ENCODE data around the gene KIF7. TPM values are rescaled to one million over a fixed set of nuclear protein-coding genes. Genes with fewer than 3 reads are reported as not detected.
A peak's percentile ranks its signal among the peaks of the same experiment; 100 is the strongest.

KIF7 gene
- total and polyA plus RNA-seq, 2 of the 4 experiments (the other 2 are of a cell fraction), result 5.0 to 9.0 TPM

- Histone ChIP-seq H4K20me1 (ENCODE audit: insufficient read depth, low read length) (0 out of 2 replicates have a peak, but pooled peaks cover 6% of the 10 kb centered on the region), H3K79me1 (ENCODE audit: low read depth in 1 of 2, low read length in 2 of 2) (peaks cover 5 to 23% of the 10 kb centered on the region in 2 experiments; a peak in 3 of 4 replicates), H2BK20ac (ENCODE audit: low read depth, low read length) (no peak overlapping the region), H3K9me3 (ENCODE audit: control insufficient read depth, insufficient read depth, low read length) (no peaks in the 10 kb centered on the region), H3K18ac (ENCODE audit: low read depth, low read length) (no peak overlapping the region), H3K23ac (ENCODE audit: low read depth, low read length) (no peak overlapping the region), H3K4me3 (ENCODE audit: insufficient read depth, low read depth, low read length) (no peak overlapping the region), H3K56ac (ENCODE audit: extremely low read depth, insufficient read depth, low read length) (no peak overlapping the region), H2AFZ (replicated peaks; ENCODE audit: low read length, poor library complexity) (peak overlapping the region; percentile 88), H3K4me2 (ENCODE audit: low read depth, low read length) (no peak overlapping the region), H3K9ac (ENCODE audit: low read depth, low read length) (no peak overlapping the region), H2BK120ac (ENCODE audit: low read depth, low read length) (no peak overlapping the region), H3K27ac (ENCODE audit: insufficient read depth, low read length) (no peak overlapping the region), H4K91ac (ENCODE audit: insufficient read depth, low read depth, low read length) (no peak overlapping the region), H3K14ac (replicated peaks; ENCODE audit: low read depth, low read length) (no peak overlapping the region), H3K36me3 (ENCODE audit: control insufficient read depth, insufficient read depth, low read length) (peaks cover 26% of the 10 kb centered on the region), H3K9me1 (ENCODE audit: insufficient read depth, low read length) (peaks cover 3% of the 10 kb centered on the region; the same call in 1 of the 2 replicates), H2AK5ac (ENCODE audit: low read depth, low read length) (no peak overlapping the region; the same call in 1 of the 2 replicates), H2BK5ac (ENCODE audit: low read depth, low read length, poor library complexity, severe bottlenecking) (no peak overlapping the region), H2AK9ac (replicated peaks; ENCODE audit: low read depth, low read length, poor library complexity) (peak overlapping the region; percentile 76), H3K27me3 (ENCODE audit: control insufficient read depth, insufficient read depth, low read length) (no peaks in the 10 kb centered on the region), H3K4me1 (ENCODE audit: control insufficient read depth, insufficient read depth, low read length) (peaks cover 2% of the 10 kb centered on the region; the same call in 1 of the 2 replicates), H4K8ac (ENCODE audit: low read depth in 2 of 2, low read length in 2 of 2) (no peak overlapping the region), H2BK15ac (ENCODE audit: low read depth, low read length) (no peak overlapping the region), H3K4ac (ENCODE audit: low read depth, low read length) (no peak overlapping the region), H4K5ac (ENCODE audit: low read depth, low read length) (no peak overlapping the region)
- TF ChIP-seq POLR2A (IDR thresholded peaks at IDR 0.05; ENCODE audit: low read depth, low read length) (no peak), CEBPB (IDR thresholded peaks at IDR 0.05; ENCODE audit: low read depth, low read length) (no peak), CTCF (conservative IDR thresholded peaks at IDR 0.05; ENCODE audit: low read depth, low read length) (peak; percentile 75), MAZ (IDR thresholded peaks at IDR 0.05; ENCODE audit: borderline replicate concordance, low read depth, low read length) (peak; percentile 36; the same call in 1 of the 2 replicates), SMC3 (IDR thresholded peaks at IDR 0.05; ENCODE audit: low read depth, low read length) (peak; percentile 72), RAD21 (IDR thresholded peaks at IDR 0.05; ENCODE audit: low read length) (peak; percentile 63)
- CTCF ChIA-PET, result interaction anchor here (0.9 to 1.1 kb wide), 2 partner anchors 78 to 102 kb away, joined by 3 to 4 read pairs; no protein-coding TSS in a partner anchor
- DNase-seq (peak; percentile 38), ATAC-seq (ENCODE audit: low read depth) (peak; percentile 88)
- WGBS, 2 experiments (ENCODE audit: extremely low coverage in 2 of 2, insufficient read length in 1 of 2), result 52% methylated on average over 16 of the region's 25 CpGs; no CpG with 5 or more reads in 1 of the 2 experiments
- POLR2A ChIA-PET (ENCODE audit: unreplicated experiment), result no interaction called here
- dilution Hi-C loops (cut with HindIII; ENCODE audit: low sequenced_read_pairs, unreplicated experiment) (no loop called here), intact Hi-C loops (cut with micrococcal nuclease) (no loop called here), in situ Hi-C loops (cut with MboI; ENCODE audit: low sequenced_read_pairs) (no loop called here)
- BruUV-seq (replicated peaks), result no TSS peak
Measured at GRCh38 chr15:89647191-89647851, 7.9 kb downstream of the KIF7 start.
